ENCODE data around the gene MCUR1. TPM values are rescaled to one million over a fixed set of nuclear protein-coding genes. Genes with fewer than 3 reads are reported as not detected.
"Not testable (repeated sequence)": the region's sequence is repeated elsewhere in the genome, so short reads cannot be mapped to it uniquely, and the experiment has no call there.

MCUR1 gene
- total and polyA plus RNA-seq, 4 donors = 6.6 to 32.9 (median 18.3) TPM

DNA sequence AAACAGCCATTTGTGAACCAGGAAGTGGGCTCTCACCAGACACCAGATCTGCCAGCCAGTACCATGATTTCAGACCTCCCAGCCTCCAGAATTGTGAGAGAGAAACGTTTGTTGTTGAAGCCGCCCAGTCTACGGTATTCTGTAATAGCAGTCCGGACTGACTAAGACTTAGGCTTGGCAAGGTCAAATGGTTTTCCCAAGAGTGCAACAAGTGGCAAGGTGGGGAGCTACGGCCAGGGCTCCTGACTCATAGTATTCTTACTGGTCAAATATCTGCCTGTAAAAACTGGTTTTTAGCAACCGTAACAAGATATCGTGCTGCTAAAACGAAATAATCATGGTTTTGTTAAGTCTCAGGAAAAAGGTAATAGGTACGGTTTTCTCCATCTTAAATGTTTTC, 37.8 kb downstream of the MCUR1 start:
- no peak for ATAC-seq (ENCODE audit: low FRiP score)
- intact Hi-C loops (cut with DNase I) = no loop called here
- 89 to 90% methylated on average over 9 of the region's 9 CpGs for WGBS, 2 donors
- no peaks in the 10 kb centered on the region for H3K9me3 ChIP-seq (ENCODE audit: control insufficient read depth, low read length)
- no peaks in the 10 kb centered on the region for H3K36me3 ChIP-seq (ENCODE audit: control insufficient read depth in 1 of 2, insufficient read depth in 2 of 2, low read length in 1 of 2)
- DNase-seq = no peak
- H3K4me1 ChIP-seq (ENCODE audit: control insufficient read depth in 1 of 2, insufficient read depth in 2 of 2, low read length in 2 of 2) = no peaks in the 10 kb centered on the region
- H3K4me3 ChIP-seq (ENCODE audit: low read length in 2 of 2) = no peak overlapping the region
- H3K27ac ChIP-seq (ENCODE audit: low read depth in 1 of 2, low read length in 2 of 2) = no peak overlapping the region
- no peaks in the 10 kb centered on the region for H3K27me3 ChIP-seq (ENCODE audit: control insufficient read depth in 1 of 2, insufficient read depth in 2 of 2, low read length in 1 of 2)

DNA sequence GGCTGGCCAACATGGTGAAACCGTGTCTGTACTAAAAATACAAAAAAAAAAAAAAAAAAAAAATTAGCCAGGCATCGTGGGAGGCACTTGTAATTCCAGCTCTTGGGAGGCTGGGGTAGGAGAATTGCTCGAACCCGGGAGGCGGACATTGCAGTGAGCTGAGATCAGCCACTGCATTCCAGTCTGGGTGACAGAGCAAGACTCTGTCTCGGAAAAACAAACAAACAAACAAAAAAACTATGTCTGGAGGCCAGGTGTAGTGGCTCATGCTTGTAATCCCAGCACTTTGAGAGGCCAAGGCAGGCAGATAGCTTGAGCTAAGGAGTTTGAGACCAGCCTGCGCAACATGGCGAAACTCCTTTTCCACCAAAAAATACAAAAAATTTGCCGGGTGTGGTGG, 38.9 kb downstream of the MCUR1 start:
- H3K4me3 ChIP-seq (ENCODE audit: low read length in 2 of 2); H3K4me1 ChIP-seq (ENCODE audit: control insufficient read depth in 1 of 2, insufficient read depth in 2 of 2, low read length in 2 of 2); H3K9me3 ChIP-seq (ENCODE audit: control insufficient read depth, low read length); intact Hi-C loops (cut with DNase I); ATAC-seq (ENCODE audit: low FRiP score); DNase-seq; H3K27me3 ChIP-seq (ENCODE audit: control insufficient read depth in 1 of 2, insufficient read depth in 2 of 2, low read length in 1 of 2); H3K36me3 ChIP-seq (ENCODE audit: control insufficient read depth in 1 of 2, insufficient read depth in 2 of 2, low read length in 1 of 2); H3K27ac ChIP-seq (ENCODE audit: low read depth in 1 of 2, low read length in 2 of 2): not testable (repeated sequence)
- WGBS, 2 donors = 80 to 90% methylated on average over 9 of the region's 9 CpGs

DNA sequence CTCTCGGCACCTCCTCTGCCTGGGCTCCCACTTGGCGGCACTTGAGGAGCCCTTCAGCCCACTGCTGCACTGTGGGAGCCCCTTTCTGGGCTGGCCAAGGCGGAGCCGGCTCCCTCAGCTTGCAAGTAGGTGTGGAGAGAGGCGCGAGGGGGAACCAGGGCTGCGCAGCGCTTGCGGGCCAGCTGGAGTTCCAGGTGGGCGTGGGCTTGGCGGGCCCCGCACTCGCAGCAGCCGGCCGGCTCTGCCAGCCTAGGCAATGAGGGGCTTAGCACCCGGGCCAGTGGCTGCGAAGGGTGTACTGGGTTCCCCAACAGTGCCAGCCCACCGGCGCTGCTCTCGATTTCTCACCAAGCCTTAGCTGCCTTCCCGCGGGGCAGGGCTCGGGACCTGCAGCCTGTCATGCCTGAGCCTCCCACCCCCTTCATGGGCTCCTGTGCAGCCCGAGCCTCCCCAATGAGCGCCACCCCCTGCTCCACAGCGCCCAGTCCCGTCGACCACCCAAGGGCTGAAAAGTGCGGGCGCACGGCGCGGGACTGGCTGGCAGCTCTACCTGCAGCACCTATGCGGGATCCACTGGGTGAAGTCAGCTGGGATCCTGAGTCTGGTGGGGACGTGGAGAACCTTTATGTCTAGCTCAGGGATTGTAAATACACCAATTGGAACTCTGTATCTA, 41.9 kb downstream of the MCUR1 start:
- H3K9me3 ChIP-seq (ENCODE audit: control insufficient read depth, low read length); H3K36me3 ChIP-seq (ENCODE audit: control insufficient read depth in 1 of 2, insufficient read depth in 2 of 2, low read length in 1 of 2); H3K27ac ChIP-seq (ENCODE audit: low read depth in 1 of 2, low read length in 2 of 2); H3K4me1 ChIP-seq (ENCODE audit: control insufficient read depth in 1 of 2, insufficient read depth in 2 of 2, low read length in 2 of 2); DNase-seq; H3K4me3 ChIP-seq (ENCODE audit: low read length in 2 of 2); H3K27me3 ChIP-seq (ENCODE audit: control insufficient read depth in 1 of 2, insufficient read depth in 2 of 2, low read length in 1 of 2); ATAC-seq (ENCODE audit: low FRiP score); intact Hi-C loops (cut with DNase I): not testable (repeated sequence)
- whole genome bisulfite sequencing, 2 donors = 97% methylated on average over 35 of the region's 35 CpGs

- no peaks in the 10 kb centered on the region for H3K27me3 ChIP-seq (ENCODE audit: control insufficient read depth in 1 of 2, insufficient read depth in 2 of 2, low read length in 1 of 2)
- WGBS, 2 donors = 81 to 87% methylated on average over 24 to 27 of the region's 27 CpGs
- intact Hi-C loops (cut with DNase I) = loop anchor here (5.0 to 10.0 kb wide), 2 partner anchors 152 to 155 kb away; partner anchors contain the start of gene NOL7 (in 2 of the 2)
- H3K4me3 ChIP-seq (ENCODE audit: low read length in 2 of 2) = no peak overlapping the region
- H3K36me3 ChIP-seq (ENCODE audit: control insufficient read depth in 1 of 2, insufficient read depth in 2 of 2, low read length in 1 of 2) = no peaks in the 10 kb centered on the region
- H3K4me1 ChIP-seq (ENCODE audit: control insufficient read depth in 1 of 2, insufficient read depth in 2 of 2, low read length in 2 of 2) = peaks cover 0 to 1% of the 10 kb centered on the region in 2 donors
- H3K27ac ChIP-seq (ENCODE audit: low read depth in 1 of 2, low read length in 2 of 2) = no peak overlapping the region
- no peaks in the 10 kb centered on the region for H3K9me3 ChIP-seq (ENCODE audit: control insufficient read depth, low read length)
- DNase-seq (peak in 1 of 2 donors; percentile 79), ATAC-seq (ENCODE audit: low FRiP score) (no peak)
Observed at GRCh38 chr6:13769655-13770053, 44.7 kb downstream of the MCUR1 start.

GRCh38 chr6:13769034-13769654, 45.2 kb downstream of the MCUR1 start:
- no peak for ATAC-seq (ENCODE audit: low FRiP score)
- Histone ChIP-seq H3K4me1 (ENCODE audit: control insufficient read depth in 1 of 2, insufficient read depth in 2 of 2, low read length in 2 of 2) (peaks cover 0 to 1% of the 10 kb centered on the region in 2 donors), H3K27me3 (ENCODE audit: control insufficient read depth in 1 of 2, insufficient read depth in 2 of 2, low read length in 1 of 2) (no peaks in the 10 kb centered on the region), H3K4me3 (ENCODE audit: low read length in 2 of 2) (no peak overlapping the region), H3K9me3 (ENCODE audit: control insufficient read depth, low read length) (no peaks in the 10 kb centered on the region), H3K27ac (ENCODE audit: low read depth in 1 of 2, low read length in 2 of 2) (no peak overlapping the region), H3K36me3 (ENCODE audit: control insufficient read depth in 1 of 2, insufficient read depth in 2 of 2, low read length in 1 of 2) (no peaks in the 10 kb centered on the region)
- 92 to 96% methylated on average over 45 to 47 of the region's 47 CpGs for WGBS, 2 donors
- intact Hi-C loops (cut with DNase I) = loop anchor here (5.0 to 10.0 kb wide), 2 partner anchors 152 to 154 kb away; partner anchors contain the start of gene NOL7 (in 2 of the 2)
- DNase-seq = no peak

DNA sequence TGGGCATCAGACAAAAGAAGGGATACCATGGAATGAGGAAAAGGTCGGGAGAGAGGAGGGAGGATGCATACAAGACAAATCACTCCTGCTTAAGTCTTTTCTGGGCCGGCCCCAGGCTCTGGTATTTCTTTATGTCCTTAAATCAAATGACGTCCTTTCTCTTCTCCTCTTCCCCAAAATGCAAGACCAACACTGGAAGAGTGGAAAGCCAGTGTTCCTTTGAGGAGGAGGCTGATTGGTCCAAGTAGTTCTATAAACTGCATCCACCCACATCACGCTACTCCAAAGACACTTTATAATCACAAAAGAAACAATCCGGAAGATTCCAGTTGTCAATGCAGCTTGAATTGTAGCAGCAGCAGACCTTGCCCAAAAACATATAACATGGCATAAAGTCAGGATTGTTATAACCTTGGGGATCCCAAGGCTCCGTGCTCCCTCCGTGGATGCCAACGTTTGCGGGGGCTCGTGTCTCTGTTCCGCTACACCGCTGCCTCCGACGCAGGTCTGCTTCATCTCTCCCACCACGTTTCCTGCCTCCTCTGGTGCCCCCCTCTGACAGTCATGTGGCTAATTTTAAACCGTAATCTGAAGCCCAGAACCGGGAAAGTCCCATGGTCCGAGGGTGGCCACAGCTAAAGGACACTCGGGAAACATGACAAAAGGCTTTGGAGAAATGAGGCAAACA, 47.1 kb downstream of the MCUR1 start:
- intact Hi-C loops (cut with DNase I) = loop anchor here (5.0 to 10.0 kb wide), 2 partner anchors 150 to 152 kb away; partner anchors contain the start of gene NOL7 (in 2 of the 2)
- peak; percentile 85 for ATAC-seq (ENCODE audit: low FRiP score)

DNA sequence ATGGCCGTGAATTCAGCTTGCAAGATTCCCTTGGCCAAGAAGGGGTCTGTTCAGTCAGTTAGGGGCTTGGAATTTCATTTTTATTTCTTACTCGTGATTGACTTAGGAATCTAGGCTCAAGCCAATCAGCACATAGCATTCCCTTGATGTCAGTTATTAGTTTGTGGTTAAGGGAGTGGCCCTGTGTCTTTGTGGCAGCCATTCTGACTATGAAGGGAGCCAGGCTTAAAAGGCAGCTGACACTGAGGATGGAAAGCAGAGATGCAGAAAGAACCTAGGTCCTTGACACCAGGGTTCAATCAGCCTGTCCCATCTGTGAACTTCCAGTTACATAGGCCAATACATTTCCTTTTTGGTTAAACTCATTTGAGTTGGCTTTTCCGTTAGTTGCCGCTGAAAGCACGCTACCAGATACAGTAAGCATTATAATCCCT, 48.1 kb downstream of the MCUR1 start:
- Histone ChIP-seq H3K4me1 (ENCODE audit: control insufficient read depth in 1 of 2, insufficient read depth in 2 of 2, low read length in 2 of 2) (peaks cover 1 to 3% of the 10 kb centered on the region in 2 donors), H3K4me3 (ENCODE audit: low read length in 2 of 2) (no peak overlapping the region), H3K9me3 (ENCODE audit: control insufficient read depth, low read length) (no peaks in the 10 kb centered on the region), H3K36me3 (ENCODE audit: control insufficient read depth in 1 of 2, insufficient read depth in 2 of 2, low read length in 1 of 2) (no peaks in the 10 kb centered on the region), H3K27me3 (ENCODE audit: control insufficient read depth in 1 of 2, insufficient read depth in 2 of 2, low read length in 1 of 2) (no peaks in the 10 kb centered on the region), H3K27ac (ENCODE audit: low read depth in 1 of 2, low read length in 2 of 2) (no peak overlapping the region)
- no peak for DNase-seq
- ATAC-seq (ENCODE audit: low FRiP score) = no peak
- intact Hi-C loops (cut with DNase I) = loop anchor here (5.0 to 10.0 kb wide), 2 partner anchors 149 to 151 kb away; partner anchors contain the start of gene NOL7 (in 2 of the 2)
- 75 to 77% methylated on average over 5 of the region's 5 CpGs for whole genome bisulfite sequencing, 2 donors

More for the DNA sequence above, 47.1 kb downstream of the MCUR1 start:
- 4 to 5% methylated on average over 19 of the region's 19 CpGs for WGBS, 2 donors
- DNase-seq = peak; percentile 70 to 80
- no peaks in the 10 kb centered on the region for H3K9me3 ChIP-seq (ENCODE audit: control insufficient read depth, low read length)
- no peaks in the 10 kb centered on the region for H3K27me3 ChIP-seq (ENCODE audit: control insufficient read depth in 1 of 2, insufficient read depth in 2 of 2, low read length in 1 of 2)
- H3K4me3 ChIP-seq (ENCODE audit: low read length in 2 of 2) = peak overlapping the region in 1 of 2 donors; percentile 42
- no peaks in the 10 kb centered on the region for H3K36me3 ChIP-seq (ENCODE audit: control insufficient read depth in 1 of 2, insufficient read depth in 2 of 2, low read length in 1 of 2)
- no peak overlapping the region for H3K27ac ChIP-seq (ENCODE audit: low read depth in 1 of 2, low read length in 2 of 2)
- H3K4me1 ChIP-seq (ENCODE audit: control insufficient read depth in 1 of 2, insufficient read depth in 2 of 2, low read length in 2 of 2) = peaks cover 0 to 1% of the 10 kb centered on the region in 2 donors

GRCh38 chr6:13765570-13765969, 48.8 kb downstream of the MCUR1 start:
- H3K9me3 ChIP-seq (ENCODE audit: control insufficient read depth, low read length) = no peaks in the 10 kb centered on the region
- H3K27ac ChIP-seq (ENCODE audit: low read depth in 1 of 2, low read length in 2 of 2) = no peak overlapping the region
- intact Hi-C loops (cut with DNase I) = loop anchor here (5.0 to 10.0 kb wide), 2 partner anchors 148 to 151 kb away; partner anchors contain the start of gene NOL7 (in 2 of the 2)
- DNase-seq (no peak), ATAC-seq (ENCODE audit: low FRiP score) (no peak)
- H3K27me3 ChIP-seq (ENCODE audit: control insufficient read depth in 1 of 2, insufficient read depth in 2 of 2, low read length in 1 of 2) = no peaks in the 10 kb centered on the region
- H3K4me3 ChIP-seq (ENCODE audit: low read length in 2 of 2) = no peak overlapping the region
- H3K4me1 ChIP-seq (ENCODE audit: control insufficient read depth in 1 of 2, insufficient read depth in 2 of 2, low read length in 2 of 2) = peaks cover 3 to 5% of the 10 kb centered on the region in 2 donors
- H3K36me3 ChIP-seq (ENCODE audit: control insufficient read depth in 1 of 2, insufficient read depth in 2 of 2, low read length in 1 of 2) = no peaks in the 10 kb centered on the region
- WGBS, 2 donors = 83% methylated on average over 7 to 8 of the region's 8 CpGs
